HG03565 (cell line): ENCODE measurements around the gene CLSTN2.

Experiments used
- ATAC-seq: cut with Tn5 transposase; IDR thresholded peaks from one replicate; pipeline ENCODE4 v1.9.1; 2021; ENCODE audit warnings: mild to moderate bottlenecking, moderate library complexity; ENCODE audit not compliant: unreplicated experiment

The CLSTN2 gene

GRCh38 chr3:140441006-140441405 is 506.0 kb downstream of the CLSTN2 start:
- no peak for ATAC-seq

- no peak for ATAC-seq
Observed at GRCh38 chr3:140442621-140443020, 507.6 kb downstream of the CLSTN2 start.

GRCh38 chr3:140443073-140443472 is 508.1 kb downstream of the CLSTN2 start:
- ATAC-seq, result no peak

GRCh38 chr3:140443806-140444205 is 508.8 kb downstream of the CLSTN2 start:
- no peak for ATAC-seq

- ATAC-seq, result no peak
Observed at GRCh38 chr3:140446734-140447133, 511.7 kb downstream of the CLSTN2 start.

GRCh38 chr3:140447136-140447535 is 512.2 kb downstream of the CLSTN2 start:
- ATAC-seq, result no peak

GRCh38 chr3:140448001-140448400 is 513.0 kb downstream of the CLSTN2 start:
- ATAC-seq, result no peak

GRCh38 chr3:140449413-140450256 is 514.6 kb downstream of the CLSTN2 start:
- ATAC-seq, result no peak

- no peak for ATAC-seq
Observed at GRCh38 chr3:140453750-140454149, 518.8 kb downstream of the CLSTN2 start.

GRCh38 chr3:140455521-140456214 is 520.7 kb downstream of the CLSTN2 start:
- ATAC-seq, result no peak

- no peak for ATAC-seq
Observed at GRCh38 chr3:140456974-140457373, 522.0 kb downstream of the CLSTN2 start.

- ATAC-seq, result no peak
Observed at GRCh38 chr3:140459462-140459861, 524.5 kb downstream of the CLSTN2 start.

GRCh38 chr3:140461250-140461649 is 526.3 kb downstream of the CLSTN2 start:
- no peak for ATAC-seq

- no peak for ATAC-seq
Observed at GRCh38 chr3:140463355-140463754, 528.4 kb downstream of the CLSTN2 start.

GRCh38 chr3:140465988-140466387 is 531.0 kb downstream of the CLSTN2 start:
- ATAC-seq, result no peak

- ATAC-seq, result no peak
Observed at GRCh38 chr3:140466535-140466934, 531.5 kb downstream of the CLSTN2 start.

GRCh38 chr3:140467104-140467577 is 532.2 kb downstream of the CLSTN2 start:
- ATAC-seq, result no peak

GRCh38 chr3:140467796-140468315 is 532.9 kb downstream of the CLSTN2 start:
- ATAC-seq, result no peak

GRCh38 chr3:140468407-140468806 is 533.4 kb downstream of the CLSTN2 start:
- ATAC-seq, result no peak

GRCh38 chr3:140469491-140469890 is 534.5 kb downstream of the CLSTN2 start:
- no peak for ATAC-seq

- ATAC-seq, result no peak
Observed at GRCh38 chr3:140470211-140470610, 535.2 kb downstream of the CLSTN2 start.

GRCh38 chr3:140470962-140471361 is 536.0 kb downstream of the CLSTN2 start:
- no peak for ATAC-seq
